IPS-NIHi7 (cell line): Measurements from ENCODE around the gene GUCY2D.

Experiments used
- DNase-seq: peaks from one replicate; pipeline ENCODE4 v3.0.0; 2012; ENCODE audit warnings: mixed read lengths; ENCODE audit errors: extremely low spot score

GUCY2D gene

GRCh38 chr17:7992516-7992915 lies 9.9 kb upstream of the GUCY2D start:
- no peak for DNase-seq

GRCh38 chr17:7992924-7993323 lies 9.5 kb upstream of the GUCY2D start:
- DNase-seq: no peak

DNA sequence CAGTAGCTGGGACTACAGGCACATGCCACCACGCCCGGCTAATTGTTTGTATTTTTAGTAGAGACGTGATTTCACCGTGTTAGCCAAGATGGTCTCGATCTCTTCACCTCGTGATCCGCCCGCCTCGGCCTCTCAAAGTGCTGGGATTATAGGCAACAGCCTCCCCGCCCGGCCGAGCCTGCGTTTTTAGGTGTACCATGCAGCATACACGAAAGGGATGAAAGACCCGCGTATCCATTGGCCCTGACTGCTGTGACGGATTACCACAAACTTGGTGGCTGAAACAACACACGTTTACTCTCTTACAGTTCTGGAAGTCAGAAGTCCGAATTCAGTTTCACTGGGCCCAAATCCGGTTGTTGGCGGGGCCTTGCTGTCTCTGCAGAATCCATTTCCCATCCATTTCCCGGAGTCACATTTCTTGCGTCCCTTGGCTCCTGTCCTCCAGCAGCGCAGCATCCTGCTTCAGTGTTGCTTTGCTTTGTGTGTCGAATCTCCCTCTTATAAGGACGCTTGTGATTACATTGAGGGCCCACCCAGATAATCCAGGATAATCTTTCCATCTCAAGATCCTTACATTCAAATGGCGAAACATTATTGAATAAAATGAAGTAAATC lies 8.3 kb upstream of the GUCY2D start:
- DNase-seq: no peak

GRCh38 chr17:7995724-7996123 lies 6.7 kb upstream of the GUCY2D start:
- no peak for DNase-seq

DNA sequence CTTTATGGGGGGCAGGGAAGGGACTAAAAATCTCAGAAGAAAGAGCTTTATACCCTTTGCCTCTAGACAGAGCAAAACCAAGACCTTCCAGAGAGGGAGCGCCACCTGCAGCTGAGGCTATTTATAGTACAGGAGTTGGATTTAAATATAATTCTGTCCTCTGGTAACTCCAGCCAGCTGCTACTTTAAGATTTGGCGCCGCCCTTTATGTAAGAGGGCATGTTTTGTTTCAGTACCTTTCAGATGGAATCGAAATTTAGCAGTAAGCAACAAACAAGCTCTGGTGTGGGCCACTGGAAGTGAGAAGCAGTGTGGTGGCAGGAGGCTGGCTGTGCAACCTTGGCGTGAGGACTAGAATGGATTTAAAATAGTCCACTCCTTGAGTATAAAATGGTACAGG lies 5.2 kb upstream of the GUCY2D start:
- DNase-seq: peak; percentile 48

DNA sequence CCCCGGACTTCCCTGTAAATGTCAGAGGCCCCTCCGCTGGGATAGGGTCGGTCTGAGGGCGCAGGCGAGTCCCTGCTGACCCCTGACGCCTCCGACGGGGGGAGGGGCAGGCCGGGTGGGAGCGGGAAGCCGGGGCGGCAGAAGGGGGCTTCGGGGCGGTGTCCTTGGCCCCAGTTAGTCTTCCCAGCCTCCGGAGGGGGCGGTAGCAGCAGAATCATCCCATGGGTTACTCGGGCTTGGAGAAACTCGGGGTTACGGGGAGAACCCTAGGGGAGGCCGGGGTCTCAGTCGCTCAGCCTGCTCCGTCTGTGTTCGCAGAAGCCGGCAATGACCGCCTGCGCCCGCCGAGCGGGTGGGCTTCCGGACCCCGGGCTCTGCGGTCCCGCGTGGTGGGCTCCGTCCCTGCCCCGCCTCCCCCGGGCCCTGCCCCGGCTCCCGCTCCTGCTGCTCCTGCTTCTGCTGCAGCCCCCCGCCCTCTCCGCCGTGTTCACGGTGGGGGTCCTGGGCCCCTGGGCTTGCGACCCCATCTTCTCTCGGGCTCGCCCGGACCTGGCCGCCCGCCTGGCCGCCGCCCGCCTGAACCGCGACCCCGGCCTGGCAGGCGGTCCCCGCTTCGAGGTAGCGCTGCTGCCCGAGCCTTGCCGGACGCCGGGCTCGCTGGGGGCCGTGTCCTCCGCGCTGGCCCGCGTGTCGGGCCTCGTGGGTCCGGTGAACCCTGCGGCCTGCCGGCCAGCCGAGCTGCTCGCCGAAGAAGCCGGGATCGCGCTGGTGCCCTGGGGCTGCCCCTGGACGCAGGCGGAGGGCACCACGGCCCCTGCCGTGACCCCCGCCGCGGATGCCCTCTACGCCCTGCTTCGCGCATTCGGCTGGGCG lies 542 bp downstream of the GUCY2D start:
- no peak for DNase-seq

GRCh38 chr17:8003594-8004181 lies 1.3 kb downstream of the GUCY2D start:
- DNase-seq: peak; percentile 47

DNA sequence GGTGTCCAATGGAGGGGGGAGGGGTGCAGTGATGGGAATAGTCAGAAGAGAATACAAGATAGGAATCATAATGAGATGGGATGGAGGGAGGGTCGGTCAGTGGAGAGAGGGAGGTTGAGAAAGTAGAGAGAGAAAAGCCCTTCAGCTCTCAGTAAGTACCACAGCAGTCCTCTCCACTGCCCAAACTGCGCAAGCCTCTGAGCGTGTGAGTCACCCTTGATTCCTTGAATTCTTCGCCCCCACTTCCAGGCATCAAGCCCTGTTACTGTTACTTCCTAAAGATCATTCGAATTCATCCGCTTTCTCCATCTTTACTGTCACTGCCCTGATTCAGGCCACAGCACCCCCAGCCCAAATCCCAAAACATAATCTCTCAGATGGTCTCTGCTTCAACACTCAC lies 2.5 kb downstream of the GUCY2D start:
- DNase-seq: no peak

GRCh38 chr17:8005357-8005756 lies 2.9 kb downstream of the GUCY2D start:
- no peak for DNase-seq

DNA sequence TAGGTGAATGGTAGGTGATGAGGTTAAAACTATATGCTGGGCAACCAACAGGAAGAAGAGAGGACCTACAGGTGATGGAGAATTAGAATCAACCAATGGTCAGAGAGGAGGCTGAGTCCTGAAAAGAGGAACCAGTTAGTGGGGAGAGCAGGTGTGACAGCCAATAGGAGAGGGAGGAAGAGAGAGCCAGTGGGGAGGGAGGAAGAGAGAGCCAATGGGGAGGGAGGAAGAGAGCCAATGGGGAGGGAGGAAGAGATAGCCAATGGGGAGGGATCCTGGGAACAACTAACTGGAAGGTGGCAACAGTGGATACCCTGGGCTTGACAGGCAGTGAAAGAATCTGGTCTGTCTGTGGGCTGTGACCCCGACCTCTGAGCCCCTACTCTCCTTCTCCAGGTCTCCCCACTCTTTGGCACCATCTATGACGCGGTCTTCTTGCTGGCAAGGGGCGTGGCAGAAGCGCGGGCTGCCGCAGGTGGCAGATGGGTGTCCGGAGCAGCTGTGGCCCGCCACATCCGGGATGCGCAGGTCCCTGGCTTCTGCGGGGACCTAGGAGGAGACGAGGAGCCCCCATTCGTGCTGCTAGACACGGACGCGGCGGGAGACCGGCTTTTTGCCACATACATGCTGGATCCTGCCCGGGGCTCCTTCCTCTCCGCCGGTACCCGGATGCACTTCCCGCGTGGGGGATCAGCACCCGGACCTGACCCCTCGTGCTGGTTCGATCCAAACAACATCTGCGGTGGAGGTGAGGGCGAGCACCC lies 3.7 kb downstream of the GUCY2D start:
- DNase-seq: peak; percentile 46

- DNase-seq: no peak
These were observed 4.6 kb downstream of the GUCY2D start for GRCh38 chr17:8006836-8007680.

DNA sequence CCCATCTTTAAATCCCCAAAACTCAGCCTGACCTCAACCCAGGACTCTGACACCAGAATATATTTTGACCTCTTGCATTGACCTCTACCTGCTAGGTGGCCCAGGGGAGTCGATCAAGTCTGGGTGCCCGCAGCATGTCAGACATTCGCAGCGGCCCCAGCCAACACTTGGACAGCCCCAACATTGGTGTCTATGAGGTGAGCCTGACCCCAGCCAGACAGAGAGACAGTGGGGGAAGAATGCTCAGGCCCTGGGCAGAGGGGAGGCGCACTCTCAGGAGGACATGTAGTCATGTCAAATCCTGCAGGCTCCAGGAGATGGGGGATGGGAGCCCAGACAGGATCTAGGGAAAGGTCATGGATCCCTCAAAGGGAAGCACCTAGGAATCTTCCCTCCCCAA lies 5.4 kb downstream of the GUCY2D start:
- DNase-seq: no peak

- DNase-seq: no peak
These were observed 9.7 kb downstream of the GUCY2D start for GRCh38 chr17:8012045-8012580.

GRCh38 chr17:8012996-8013640 lies 10.7 kb downstream of the GUCY2D start:
- no peak for DNase-seq

DNA sequence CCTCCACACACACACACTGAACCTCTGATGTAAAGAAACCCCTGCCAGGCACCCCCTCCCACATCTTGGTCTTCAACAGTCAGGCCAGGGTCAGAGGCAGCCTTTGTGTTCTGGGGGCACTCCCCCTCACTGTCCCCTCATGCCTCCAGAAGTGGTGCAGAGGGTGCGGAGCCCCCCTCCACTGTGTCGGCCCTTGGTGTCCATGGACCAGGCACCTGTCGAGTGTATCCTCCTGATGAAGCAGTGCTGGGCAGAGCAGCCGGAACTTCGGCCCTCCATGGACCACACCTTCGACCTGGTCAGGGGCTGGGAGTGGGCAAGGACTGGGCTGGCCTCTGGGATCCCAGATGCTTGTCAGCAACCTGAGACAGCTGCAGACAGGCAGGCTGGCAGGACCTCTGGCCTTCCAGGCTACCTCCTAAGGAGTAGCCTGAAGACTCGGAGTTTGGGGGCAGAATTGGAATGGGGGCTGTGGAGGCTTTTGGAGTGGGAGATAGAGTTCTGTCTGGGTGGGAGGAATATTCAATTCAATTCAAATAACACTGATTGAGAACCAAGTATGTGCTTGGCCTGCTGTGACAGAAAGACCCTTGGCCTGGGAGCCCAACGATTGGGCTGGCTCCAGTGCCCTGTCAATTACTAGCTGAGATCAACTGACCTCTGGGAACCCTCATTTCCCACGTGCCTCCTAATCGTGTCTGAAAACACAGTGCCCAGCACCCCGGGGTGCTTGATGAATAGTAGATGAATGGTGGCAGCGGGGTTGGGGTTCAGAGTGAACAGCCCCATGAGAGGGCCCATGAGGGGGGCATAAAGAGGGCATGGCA lies 11.5 kb downstream of the GUCY2D start:
- no peak for DNase-seq

DNA sequence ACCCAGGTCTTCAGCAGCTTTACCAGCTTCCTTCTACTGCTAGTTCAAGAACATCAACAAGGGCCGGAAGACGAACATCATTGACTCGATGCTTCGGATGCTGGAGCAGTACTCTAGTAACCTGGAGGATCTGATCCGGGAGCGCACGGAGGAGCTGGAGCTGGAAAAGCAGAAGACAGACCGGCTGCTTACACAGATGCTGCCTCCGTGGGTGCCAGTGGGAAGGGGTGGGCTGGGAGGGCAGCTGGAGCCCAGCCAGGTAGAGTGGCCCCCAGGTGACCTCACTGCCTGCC lies 12.1 kb downstream of the GUCY2D start:
- DNase-seq: no peak

GRCh38 chr17:8015236-8015956 lies 13.0 kb downstream of the GUCY2D start:
- DNase-seq: no peak

GRCh38 chr17:8015957-8016631 lies 13.7 kb downstream of the GUCY2D start:
- DNase-seq: peak; percentile 68
